Fibroblast of pulmonary artery (primary cell): ENCODE results near the gene RTN3.
"Not testable (repeated sequence)": the region's sequence is repeated elsewhere in the genome, so short reads cannot be mapped to it uniquely, and the experiment has no call there.

Experiments used
- DNase-seq: peaks from one replicate; pipeline ENCODE4 v3.0.0-alpha.2; 2010; ENCODE audit warnings: low read depth
- H3K4me3 ChIP-seq: replicated peaks from 2 replicates; pipeline ENCODE4 v1.5.1; 2011; ENCODE audit warnings: low read depth, mild to moderate bottlenecking, control low read depth, low read length, moderate library complexity
- CTCF ChIP-seq: IDR thresholded peaks from 2 replicates; pipeline ENCODE4 v1.5.1; 2011; ENCODE audit warnings: mild to moderate bottlenecking, control low read depth, low read length, inconsistent platforms; ENCODE audit errors: missing control alignments

The RTN3 gene

DNA sequence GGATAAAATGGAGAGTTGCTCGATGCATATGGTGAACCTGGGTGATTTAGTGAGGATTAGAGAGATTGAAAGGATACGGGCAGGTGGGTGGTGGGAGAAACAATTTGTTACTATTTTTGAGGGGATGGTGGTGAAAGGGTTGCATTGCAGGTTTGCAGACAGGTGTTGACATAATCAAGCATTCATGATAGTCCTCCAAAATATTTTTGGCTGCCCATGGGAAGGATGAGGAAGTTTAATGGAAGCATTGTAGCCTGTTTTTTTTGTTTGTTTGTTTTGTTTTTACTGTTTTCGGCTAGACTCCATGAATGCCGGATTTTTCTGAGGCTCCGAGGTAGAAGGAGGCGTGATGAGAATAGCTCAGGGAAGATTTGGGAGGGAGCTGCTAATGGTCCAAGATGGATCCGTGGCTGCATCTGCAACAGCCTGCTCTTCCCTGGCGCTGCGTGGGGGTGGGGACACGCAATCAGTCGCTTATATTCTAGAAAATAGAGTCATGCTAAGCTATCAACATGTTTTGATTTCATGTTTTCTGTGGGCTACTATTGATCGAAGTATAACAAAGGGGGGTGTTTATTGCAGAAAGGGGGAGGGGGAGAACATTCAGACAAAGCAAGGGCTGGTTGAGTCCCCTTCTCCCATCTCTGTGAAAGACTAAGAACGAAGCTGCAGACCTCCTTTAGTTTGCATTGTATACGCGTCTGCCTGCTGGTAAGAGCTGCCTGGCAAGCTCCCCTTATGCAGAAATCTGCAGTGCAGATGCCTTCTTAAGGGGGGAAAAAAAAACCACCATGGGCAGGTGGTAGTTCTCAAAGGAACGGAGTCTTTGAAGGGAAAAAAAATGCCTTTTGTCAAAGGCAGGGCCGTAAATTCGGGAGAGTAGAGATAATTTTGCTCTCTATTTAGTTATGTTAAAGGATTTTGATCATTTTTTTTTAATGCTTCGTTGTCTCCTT, 1.0 kb downstream of the RTN3 start:
- peak overlapping the region; percentile 93 for H3K4me3 ChIP-seq
- DNase-seq = peak; percentile 24
- TF ChIP-seq CTCF = no peak

GRCh38 chr11:63683133-63683991, 2.1 kb downstream of the RTN3 start:
- DNase-seq = peak; percentile 44
- no peak for TF ChIP-seq CTCF
- peak overlapping the region; percentile 93 for H3K4me3 ChIP-seq

GRCh38 chr11:63685158-63685721, 3.9 kb downstream of the RTN3 start:
- H3K4me3 ChIP-seq, DNase-seq: not testable (repeated sequence)

- H3K4me3 ChIP-seq = no peak overlapping the region
- no peak for TF ChIP-seq CTCF
- no peak for DNase-seq
Measured at GRCh38 chr11:63686926-63687325, 5.6 kb downstream of the RTN3 start.

- no peak overlapping the region for H3K4me3 ChIP-seq
- DNase-seq = no peak
- no peak for TF ChIP-seq CTCF
Measured at GRCh38 chr11:63687845-63688244, 6.5 kb downstream of the RTN3 start.

DNA sequence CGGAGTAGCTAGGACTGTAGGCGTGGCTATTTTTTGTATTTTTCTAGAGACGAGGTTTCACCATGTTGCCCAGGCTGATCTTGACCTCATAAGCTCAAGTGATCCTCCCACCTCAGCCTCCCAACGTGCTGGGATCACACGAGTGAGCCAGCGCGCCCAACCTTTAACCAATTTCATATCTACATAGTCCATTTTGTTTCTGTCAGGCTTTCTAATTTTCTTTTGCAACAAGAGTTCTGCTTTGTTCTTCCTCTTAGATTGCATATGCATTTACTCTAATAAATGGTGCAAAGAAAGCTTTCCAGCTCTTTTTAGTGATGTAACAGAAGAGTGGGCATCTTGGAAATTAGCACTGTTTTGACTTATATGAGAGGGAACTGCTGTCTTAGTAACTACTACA, 13.3 kb downstream of the RTN3 start:
- no peak for DNase-seq
- no peak for TF ChIP-seq CTCF
- H3K4me3 ChIP-seq = no peak overlapping the region

DNA sequence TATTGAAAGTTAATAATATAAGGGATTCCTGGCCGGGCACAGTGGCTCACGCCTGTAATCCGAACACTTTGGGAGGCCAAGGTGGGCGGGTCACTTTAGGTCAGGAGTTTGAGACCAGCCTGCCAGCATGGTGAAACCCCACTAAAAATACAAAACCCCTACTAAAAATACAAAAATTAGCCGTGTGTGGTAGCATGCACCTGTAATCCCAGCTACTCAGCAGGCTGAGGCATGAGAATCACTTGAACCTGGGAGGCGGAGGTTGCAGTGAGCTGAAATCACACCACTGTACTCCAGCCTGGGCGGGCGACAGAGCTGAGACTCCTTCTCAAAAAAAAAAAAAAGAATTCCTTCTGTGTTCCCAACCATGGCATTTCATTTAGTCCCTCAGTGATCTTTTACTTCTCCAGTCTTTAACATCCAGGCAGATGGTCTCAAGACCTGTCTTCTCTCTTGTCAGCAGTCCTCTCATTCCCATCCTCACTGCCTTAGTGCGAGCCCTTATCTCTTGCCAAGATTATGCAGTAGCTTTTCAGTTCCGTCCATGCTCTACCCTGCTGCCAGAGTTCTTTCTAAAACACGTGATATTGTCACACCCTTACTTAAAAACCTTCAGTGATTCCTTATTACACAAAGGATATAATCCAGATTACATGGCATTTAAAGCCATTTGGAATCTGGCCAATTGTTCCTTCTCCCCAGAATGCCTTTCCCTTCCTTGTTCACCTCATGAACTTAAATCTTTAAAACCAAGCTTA, 17.9 kb downstream of the RTN3 start:
- no peak for TF ChIP-seq CTCF
- DNase-seq = no peak
- no peak overlapping the region for H3K4me3 ChIP-seq
